ENCODE measurements around the gene GABRB1.

- TF ChIP-seq EZH2 (IDR thresholded peaks at IDR 0.05) (no peak), POLR2AphosphoS5 (IDR thresholded peaks at IDR 0.05; ENCODE audit: borderline replicate concordance, low read depth, low read length) (no peak), FOXP2 (optimal IDR thresholded peaks at IDR 0.05; ENCODE audit: control extremely low read depth, extremely low read length, insufficient read depth) (no peak)
These were observed 156.2 kb downstream of the GABRB1 start for GRCh38 chr4:47187608-47188007.

Data from SK-N-MC (cell line).